Measurements from ENCODE around the gene SORBS1. TPM values are rescaled to one million over a fixed set of nuclear protein-coding genes. Genes with fewer than 3 reads are reported as not detected.

Gene SORBS1
- total and polyA plus RNA-seq, 2 of the 13 experiments (the other 11 are each of a cell fraction or from before 2014, with no cell fraction given): 16.8 to 39.8 TPM

DNA sequence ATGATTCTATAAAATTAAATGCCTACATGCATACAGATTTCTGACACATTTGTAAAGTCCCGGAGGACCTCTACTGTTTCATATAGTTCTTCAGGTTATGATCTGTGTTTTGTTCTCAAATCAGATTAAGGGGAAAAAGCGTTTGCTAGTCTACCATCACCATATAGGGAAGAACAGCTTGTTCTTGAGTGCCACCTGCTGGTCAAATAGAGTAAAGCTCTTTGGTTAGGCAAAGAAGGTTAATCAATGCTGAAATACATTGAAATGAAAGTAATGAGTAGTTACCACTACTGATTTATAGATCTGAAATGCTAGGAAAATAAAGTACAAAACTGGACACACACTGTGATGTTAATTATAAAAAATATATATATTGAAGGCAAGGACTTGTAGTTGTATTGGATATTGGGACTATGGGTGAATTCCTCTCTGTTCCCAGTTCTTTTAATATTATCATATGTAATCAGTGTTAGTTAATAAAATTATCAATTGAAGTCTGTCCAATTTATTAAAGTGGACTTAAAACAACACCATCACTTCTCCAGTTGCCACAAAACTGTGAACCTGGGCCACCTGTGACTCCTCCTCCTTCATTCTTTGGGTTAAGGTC is 197.8 kb downstream of the SORBS1 start (continued):
- TF ChIP-seq FOXK1 (CRISPR knock-in tag; IDR thresholded peaks at IDR 0.05; ENCODE audit: borderline replicate concordance, low read depth) (no peak), ZNF737 (CRISPR knock-in tag; IDR thresholded peaks at IDR 0.05; ENCODE audit: borderline replicate concordance) (no peak), FOXP1 (IDR thresholded peaks at IDR 0.05) (no peak), FOXP1 (CRISPR knock-in tag; IDR thresholded peaks at IDR 0.05) (no peak), RXRA (CRISPR knock-in tag; IDR thresholded peaks at IDR 0.05) (no peak), HOXA3 (CRISPR knock-in tag; IDR thresholded peaks at IDR 0.05) (no peak), GZF1 (CRISPR knock-in tag; IDR thresholded peaks at IDR 0.05) (no peak), ZNF747 (CRISPR knock-in tag; IDR thresholded peaks at IDR 0.05; ENCODE audit: borderline replicate concordance) (no peak), ZNF512 (CRISPR knock-in tag; IDR thresholded peaks at IDR 0.05) (no peak), CSRNP1 (CRISPR knock-in tag; IDR thresholded peaks at IDR 0.05) (no peak), HMGXB4 (CRISPR knock-in tag; IDR thresholded peaks at IDR 0.05; ENCODE audit: borderline replicate concordance in 1 of 2, low read depth in 1 of 2) (peak in 1 of 2 experiments; percentile 23; a peak in 1 of 4 replicates), SRSF9 (IDR thresholded peaks at IDR 0.05; ENCODE audit: borderline replicate concordance, insufficient read depth, low read depth, low read length, poor library complexity, severe bottlenecking) (no peak), MTA3 (CRISPR knock-in tag; IDR thresholded peaks at IDR 0.05) (no peak), CEBPG (CRISPR knock-in tag; IDR thresholded peaks at IDR 0.05) (0 out of 2 replicates have a peak, but pooled peaks have one; percentile 18), STAG1 (CRISPR knock-in tag; IDR thresholded peaks at IDR 0.05) (peak; percentile 94), SMC3 (IDR thresholded peaks at IDR 0.05; ENCODE audit: low read length) (peak; percentile 96), MAZ (IDR thresholded peaks at IDR 0.05; ENCODE audit: borderline replicate concordance, low read depth, low read length) (no peak), MAZ (CRISPR knock-in tag; IDR thresholded peaks at IDR 0.05; ENCODE audit: low read depth) (no peak), ATF4 (CRISPR knock-in tag; IDR thresholded peaks at IDR 0.05) (0 out of 4 replicates have a peak, but pooled peaks of 1 of the 2 experiments have one; percentile 33), GLI4 (CRISPR knock-in tag; IDR thresholded peaks at IDR 0.05; ENCODE audit: borderline replicate concordance) (no peak)
